AG08396 (cell line): ENCODE results near the gene MLLT1.
A peak's percentile ranks its signal among the peaks of the same experiment; 100 is the strongest.

ENCODE experiments used
- DNase-seq: peaks from one replicate; pipeline ENCODE4 v3.0.0; 2012; ENCODE audit warnings: low spot score, mixed read lengths

The MLLT1 gene

DNA sequence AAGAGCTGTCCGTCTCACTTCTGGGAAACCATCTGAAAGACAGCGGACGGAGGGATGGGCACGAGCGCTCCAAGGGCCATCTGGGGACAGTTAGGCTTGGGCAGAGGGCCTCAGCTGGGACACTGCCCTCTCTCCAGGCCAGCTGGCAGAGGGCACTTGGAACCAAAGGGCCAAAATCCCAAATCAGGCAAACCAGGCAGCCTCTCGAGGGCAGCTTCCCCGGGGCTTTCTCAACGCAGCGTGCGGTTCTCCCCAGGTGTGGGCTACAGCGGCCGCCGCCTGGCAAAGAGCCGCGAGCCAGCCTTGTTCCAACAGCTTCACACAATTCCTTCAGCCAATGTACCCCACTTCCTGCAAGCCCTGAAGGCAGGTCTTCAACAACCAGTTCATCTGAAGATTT, 5.0 kb downstream of the MLLT1 start:
- no peak for DNase-seq

DNA sequence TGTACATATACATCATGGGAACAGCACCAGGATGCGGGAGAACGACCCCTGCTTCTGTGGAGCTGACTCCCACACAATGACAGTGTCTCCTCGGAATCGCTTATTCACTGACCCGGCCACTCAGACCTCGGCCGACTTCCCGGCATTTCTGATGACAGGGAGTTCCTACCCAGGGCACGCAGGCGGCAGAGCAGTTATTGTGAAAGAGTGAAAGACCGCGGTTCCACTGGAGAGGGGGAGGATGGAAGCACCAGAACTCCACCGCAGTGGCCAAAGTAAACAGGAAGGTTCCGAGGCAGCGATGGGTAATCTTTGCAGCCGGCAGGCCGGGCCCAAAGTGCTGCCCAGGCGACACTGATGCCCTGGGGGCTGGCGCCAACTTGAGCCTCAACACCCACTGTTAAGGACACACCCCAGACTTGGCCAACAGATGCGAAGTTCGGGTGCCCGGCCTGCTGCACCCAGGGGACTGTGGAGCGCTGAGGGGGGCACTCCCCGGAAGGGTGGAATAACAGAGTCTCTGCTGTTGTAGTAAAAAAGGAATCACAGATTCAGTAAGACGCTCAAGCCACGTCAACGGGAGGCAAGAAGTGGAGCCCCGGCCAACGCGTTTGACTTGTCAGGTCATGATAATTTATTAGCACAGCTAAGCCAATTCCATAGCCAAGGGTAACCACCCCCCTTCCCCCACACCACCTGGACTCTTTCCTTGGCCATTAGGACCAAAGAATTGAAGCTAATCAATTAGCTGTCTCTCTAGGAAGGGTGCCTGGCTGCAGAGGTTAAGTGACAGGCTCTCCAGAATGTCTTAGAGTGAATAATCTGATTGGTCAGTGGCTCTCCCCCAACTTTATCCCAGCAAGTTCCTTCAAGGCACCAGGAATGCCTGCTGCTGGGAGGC, 5.8 kb downstream of the MLLT1 start:
- DNase-seq: peak; percentile 91

- DNase-seq: no peak
Observed at GRCh38 chr19:6272913-6273600, 6.7 kb downstream of the MLLT1 start.

- DNase-seq: no peak
Observed at GRCh38 chr19:6272411-6272791, 7.4 kb downstream of the MLLT1 start.

GRCh38 chr19:6271721-6272410, 7.9 kb downstream of the MLLT1 start:
- DNase-seq: peak; percentile 84

- peak; percentile 54 for DNase-seq
Observed at GRCh38 chr19:6271251-6271650, 8.5 kb downstream of the MLLT1 start.

- DNase-seq: no peak
Observed at GRCh38 chr19:6270822-6271221, 9.0 kb downstream of the MLLT1 start.

DNA sequence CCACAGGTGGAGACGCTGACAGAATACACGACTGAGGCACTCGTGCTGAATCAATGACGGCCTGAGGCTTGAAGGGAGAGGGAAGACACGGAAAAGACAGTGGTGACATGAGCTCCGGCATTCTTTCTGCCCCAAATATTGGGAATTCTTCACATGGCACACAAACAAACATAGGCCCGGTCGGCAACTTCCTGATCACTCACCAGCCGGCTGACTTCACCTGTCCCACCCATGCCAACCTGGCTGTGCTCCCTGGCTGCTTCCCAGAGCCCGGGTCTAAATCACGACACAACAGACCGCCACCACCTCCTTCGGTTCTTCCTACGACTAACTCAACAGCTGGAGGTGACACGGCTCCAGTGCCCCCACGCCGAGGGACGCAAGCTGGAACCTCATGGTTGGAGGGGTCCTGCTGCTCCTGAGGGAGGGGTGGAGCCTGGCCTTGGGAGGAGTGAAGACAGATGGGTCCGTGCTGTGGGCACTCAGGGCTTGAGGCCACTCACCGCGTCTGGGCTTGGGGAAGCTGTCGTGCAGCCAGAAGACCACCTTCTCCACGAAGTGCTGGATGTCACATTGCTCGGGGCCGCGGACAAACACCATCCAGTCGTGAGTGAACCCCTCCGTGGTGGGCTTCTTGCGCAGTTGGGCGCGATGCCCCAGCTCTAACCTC, 9.6 kb downstream of the MLLT1 start:
- DNase-seq: no peak

DNA sequence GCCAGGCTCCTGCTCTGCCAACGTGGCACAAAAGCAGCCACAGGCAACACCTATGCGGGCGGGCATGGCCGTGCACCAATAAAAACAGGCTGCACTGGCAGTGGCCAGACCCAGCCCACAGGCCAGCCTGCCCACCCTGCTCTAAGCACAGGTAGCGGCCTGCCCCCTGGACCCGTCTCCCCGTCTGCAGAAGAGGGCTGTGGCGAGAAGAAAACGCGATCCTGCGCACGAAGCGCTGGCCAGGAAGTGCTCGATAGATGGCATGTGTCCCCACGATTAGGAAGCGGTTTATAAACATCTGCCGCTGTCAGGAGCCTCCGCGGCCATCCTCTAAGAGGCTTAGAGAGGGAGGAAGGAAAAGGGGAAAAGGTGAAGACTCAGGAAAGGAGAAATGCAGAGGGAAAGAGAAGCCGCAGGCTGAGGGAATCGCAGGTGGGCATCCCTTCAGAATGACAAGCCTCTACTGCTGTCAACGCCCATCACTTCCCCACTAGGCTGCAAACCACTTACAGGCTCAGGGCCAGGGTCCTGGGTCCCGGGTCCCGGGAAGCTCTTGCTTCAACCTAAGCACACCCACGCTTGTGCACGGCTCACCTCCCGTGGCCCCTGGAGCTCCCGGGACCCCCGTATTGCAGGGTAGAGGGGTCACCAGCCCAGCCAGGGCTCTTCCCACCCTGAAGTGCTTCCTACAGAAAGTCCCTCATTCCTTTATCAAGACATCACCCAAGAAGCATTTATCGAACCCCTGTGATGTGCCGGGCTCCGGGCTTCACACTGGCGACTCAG, 10.5 kb downstream of the MLLT1 start:
- DNase-seq: no peak

DNA sequence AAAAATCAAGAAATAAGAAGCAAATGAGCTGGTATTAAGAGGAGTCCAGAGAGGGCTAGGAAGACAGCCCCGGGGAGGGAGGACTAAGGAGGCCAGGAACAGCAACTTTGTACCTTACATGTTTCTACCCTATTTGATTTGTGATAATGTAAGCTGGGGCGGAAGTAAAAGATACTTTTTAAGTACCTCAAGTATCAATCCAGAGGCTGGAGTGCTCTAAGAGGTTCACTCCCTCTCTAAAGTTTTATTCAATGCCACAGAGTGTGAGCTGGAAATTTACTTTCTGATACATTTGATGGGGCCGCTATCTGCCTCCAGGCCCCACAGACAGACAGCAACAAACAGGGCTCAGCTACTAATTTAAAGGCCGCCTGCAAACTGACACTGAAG, 11.4 kb downstream of the MLLT1 start:
- no peak for DNase-seq

DNA sequence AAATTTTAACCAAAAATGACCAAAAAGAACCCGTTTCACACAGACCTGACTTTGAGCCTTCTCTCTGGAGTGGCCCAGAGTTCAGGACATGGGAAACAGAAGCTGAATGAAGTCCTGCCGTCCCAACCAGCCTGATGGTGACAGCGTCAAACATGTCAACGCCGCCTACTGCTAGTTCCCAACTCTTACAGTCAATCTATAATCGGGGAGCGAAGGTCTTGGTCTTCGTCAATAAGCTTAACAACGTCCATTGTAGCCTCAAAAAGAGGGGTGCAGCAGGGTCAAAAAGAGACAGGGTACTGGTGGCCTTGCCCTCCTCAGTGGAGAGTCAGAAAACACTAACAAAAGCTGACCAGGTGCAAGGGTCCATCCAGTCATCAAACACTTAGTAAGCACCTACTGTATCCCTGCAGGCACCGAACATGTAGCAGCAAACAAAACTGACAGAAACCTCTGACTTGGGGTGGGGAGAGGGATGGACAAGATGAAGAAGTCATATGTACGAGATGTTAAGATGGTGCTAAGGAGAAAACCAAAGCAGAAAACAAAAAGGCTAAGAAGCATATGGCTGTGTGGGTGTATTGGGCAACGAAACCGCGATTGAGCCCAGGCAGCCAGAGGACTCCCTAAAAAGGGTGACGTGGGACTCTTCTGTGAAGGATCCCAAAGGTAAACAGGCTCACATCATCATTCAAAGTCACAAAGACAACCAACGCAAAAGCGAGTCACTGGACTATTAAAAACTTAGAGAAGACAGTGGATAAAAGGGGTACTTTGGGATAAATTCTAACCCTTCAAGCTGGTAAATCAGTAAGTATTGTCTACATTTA, 12.0 kb downstream of the MLLT1 start:
- DNase-seq: no peak

DNA sequence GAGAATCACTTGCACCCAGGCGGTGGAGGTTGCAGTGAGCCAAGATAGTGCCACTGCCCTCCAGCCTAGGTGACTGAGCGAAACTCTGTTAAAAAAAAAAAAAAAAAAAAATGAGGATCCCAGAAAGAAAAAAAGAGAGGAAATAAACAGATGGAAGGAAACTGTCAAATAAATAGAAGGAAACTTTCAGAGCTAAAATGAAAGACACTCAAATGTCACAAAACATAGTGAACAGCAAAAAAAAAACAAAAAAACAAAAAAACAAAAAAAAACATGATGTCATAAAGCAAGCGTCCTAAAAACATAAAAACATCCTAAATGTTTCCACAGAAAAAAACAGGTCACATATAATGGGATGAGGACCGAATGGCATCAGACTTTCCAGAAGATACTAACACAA, 15.0 kb downstream of the MLLT1 start:
- no peak for DNase-seq

DNA sequence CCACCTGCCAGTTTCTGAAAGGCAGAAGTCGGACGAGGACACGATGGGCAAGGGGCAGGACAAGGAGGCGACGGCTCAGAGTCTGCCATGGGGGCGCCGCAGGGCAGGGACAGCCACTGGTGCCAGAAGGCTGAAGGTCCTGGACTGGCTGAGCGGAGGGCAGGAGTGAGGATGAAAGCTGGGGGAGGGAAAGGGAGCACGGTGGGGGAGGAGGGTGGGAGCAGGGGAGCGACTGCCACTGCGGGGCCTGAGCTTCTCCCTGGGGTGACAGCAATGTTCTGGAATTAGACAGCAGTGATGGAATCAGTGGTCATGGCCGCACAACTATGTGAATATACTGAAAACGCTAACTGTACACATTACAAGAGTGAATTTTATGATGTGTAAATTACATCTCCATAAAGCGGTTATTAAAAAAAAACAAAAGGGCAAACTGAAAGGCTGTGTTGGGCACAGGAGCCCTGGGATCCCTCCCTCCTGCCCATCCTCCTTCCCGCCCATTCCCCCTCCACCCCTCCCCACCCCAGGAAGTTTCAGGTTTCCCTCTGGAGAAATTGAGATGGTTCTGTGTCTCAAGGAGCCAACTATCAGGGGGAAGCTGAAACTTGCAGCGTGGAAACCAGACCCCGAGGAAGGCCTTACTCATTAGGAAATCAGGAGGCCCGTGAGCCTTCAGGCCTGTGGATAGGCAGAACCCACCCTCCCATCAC, 15.9 kb downstream of the MLLT1 start:
- no peak for DNase-seq

- DNase-seq: no peak
Observed at GRCh38 chr19:6263306-6263705, 16.5 kb downstream of the MLLT1 start.

DNA sequence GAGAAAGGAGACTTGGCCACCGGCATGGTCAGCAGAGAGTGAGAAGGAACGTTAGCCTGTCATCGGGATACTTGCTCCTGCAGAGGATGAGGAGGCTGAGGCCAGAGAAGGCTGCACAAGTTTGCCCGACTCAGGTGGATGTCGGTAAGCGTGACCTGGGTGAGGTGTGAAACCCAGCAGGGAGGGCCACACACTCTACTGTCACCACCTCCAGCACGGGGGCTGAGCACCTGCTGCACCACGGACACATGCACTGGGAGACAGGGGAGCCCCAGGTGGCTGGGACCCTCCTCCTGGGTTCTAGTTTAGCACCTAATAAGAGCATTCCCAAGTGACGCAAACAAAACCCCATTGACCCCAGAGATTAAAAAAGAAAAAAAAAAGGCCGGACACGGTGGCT, 17.3 kb downstream of the MLLT1 start:
- DNase-seq: no peak

- no peak for DNase-seq
Observed at GRCh38 chr19:6261883-6262282, 17.9 kb downstream of the MLLT1 start.

DNA sequence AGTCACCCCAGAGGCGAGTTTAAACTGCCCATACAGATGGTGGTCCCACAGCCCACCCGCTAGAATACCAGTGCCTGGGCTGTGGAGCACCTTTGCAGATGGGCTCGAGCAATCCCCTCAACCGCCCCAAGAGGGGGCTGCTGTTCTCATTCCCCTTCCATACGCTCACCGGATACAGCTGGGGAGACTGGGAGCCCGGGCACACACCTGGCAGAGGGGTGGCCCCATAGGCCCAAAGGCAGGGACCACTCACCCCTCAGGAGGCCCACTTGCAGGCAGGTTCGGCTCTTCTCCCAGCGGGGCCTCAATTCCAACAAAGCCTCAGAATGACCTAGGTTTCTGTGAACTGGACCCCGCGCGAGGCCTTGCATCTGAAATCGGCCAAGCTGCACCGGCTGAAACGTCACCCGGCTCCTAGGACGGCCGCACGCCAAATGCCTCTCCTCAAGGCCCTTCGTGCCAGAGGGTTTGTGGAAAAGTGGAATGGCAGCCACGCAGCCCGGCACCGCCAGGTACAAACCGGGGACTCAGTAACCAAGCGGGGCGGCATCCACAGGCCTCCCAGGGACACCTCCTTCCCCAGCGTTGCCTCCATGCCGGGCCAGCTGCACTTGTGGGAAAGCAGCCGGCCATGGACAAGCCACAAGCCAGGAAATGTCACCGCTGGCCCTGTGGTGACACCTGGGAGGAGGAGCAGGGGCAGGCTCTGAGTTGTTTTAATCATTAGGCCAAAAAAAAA, 18.7 kb downstream of the MLLT1 start:
- DNase-seq: no peak

DNA sequence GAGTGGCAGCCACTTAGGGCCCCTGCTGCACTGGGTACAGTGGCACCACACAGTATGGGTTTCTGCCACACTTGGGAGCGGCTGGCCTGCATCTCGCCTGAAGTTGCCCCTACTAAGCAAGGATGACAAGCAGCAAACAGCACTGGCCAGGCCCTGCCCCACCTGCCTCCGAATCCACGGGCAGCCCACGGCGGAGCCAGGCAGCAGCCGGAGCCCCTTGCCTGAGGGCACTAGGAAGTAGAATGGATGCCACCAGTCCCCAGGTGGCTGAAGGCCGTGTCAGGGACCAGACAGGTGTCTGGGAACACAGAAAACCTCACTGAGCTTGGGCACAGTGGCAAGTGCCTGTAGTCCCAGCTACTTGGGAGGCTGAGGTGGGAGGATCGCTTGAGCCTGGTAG, 19.4 kb downstream of the MLLT1 start:
- DNase-seq: no peak

GRCh38 chr19:6259312-6259861, 20.4 kb downstream of the MLLT1 start:
- DNase-seq: no peak
